ENCODE data around the gene SPATA16.

Gene SPATA16

DNA sequence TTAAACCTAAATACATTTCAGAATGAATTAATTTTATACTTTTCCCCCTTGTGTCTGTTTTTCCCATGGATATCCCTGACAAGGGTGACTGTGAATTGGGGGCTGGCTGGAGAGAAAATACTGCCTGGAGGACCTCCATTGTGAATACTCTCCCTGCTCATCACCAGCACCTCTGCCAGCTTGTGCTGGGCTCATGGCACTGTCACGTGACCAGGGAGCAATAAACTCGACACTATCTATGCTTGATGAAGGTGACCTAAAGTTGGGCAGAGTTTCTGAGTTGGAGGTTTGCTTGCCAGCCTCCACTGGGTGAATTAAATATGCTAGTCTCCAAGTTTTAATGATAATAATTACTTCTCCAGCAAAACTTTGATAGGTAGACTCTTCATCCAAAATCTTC is 189.5 kb downstream of the SPATA16 start:
- DNase-seq (ENCODE audit: low spot score): no peak

DNA sequence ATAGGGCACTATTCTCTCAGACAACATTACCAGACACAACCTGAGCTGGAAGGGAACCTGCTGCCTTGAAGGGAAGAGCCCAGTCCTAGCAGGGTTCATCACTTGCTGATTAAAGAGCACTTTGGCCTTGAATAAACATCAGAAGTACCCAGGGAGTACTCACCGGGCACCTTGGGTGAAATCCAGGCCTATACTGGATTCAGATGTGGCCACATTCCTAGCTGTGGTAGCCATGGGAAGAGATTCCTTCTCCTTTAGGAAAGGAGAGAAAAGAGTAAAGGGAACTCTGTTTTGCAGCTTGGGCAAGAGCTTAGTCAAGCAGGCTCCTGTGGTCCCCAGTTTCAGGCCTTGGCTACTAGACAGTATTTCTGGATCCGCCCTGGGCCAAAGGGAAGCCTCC is 195.0 kb downstream of the SPATA16 start:
- DNase-seq (ENCODE audit: low spot score): no peak

DNA sequence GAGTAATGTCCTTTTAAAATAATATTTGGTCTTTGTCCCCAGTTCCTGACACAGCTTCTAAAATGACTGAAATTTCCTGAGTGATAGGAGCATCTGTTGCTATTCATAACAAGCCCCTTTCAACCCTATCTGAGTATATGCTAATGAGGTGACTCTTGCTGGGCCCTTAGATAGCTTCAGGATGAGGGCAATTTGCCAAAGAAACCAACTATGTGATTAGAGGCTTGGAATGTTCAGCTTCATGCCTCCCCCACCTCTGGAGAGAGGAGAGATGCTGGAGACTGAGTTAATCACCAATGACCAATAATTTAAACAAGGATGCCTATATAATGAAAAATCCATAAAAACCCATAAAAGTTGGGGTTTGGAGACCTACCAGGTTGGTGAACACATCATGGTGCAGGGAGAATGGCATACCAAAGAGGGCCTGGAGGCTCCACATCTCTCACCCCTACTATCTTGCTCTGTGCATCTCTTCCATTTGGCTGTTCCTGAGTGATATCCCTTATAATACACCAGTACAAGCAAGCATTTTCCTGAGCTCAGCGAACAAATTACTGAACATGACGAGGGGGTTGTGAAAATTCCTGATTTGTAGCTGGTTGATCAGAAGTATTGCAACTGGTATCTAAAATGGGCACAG is 201.3 kb downstream of the SPATA16 start:
- no peak for DNase-seq (ENCODE audit: low spot score)

- no peak for DNase-seq (ENCODE audit: low spot score)
Observed at GRCh38 chr3:172938788-172939187, 202.2 kb downstream of the SPATA16 start.

GRCh38 chr3:172931746-172932285 is 209.2 kb downstream of the SPATA16 start:
- DNase-seq (ENCODE audit: low spot score): no peak

DNA sequence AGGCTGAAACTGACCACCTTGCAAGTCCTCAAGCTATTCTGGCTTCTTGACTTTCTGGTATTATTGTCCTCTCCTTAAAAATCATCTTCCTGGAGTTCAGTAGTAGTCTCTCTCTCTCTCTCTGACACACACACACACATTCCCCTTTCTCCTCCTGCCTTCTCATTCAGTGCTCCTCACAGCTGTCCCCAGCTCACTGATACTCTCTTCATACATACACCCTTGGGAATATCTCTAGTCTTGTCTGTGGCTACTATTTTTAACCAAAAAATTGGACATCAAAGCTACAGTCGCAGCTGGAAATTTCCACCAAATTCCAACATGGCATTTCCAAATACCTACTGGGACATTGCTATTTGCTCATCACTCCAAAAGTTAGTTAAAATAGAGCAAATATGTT is 211.6 kb downstream of the SPATA16 start:
- no peak for DNase-seq (ENCODE audit: low spot score)

- DNase-seq (ENCODE audit: low spot score): no peak
Observed at GRCh38 chr3:172924546-172924945, 216.5 kb downstream of the SPATA16 start.

DNA sequence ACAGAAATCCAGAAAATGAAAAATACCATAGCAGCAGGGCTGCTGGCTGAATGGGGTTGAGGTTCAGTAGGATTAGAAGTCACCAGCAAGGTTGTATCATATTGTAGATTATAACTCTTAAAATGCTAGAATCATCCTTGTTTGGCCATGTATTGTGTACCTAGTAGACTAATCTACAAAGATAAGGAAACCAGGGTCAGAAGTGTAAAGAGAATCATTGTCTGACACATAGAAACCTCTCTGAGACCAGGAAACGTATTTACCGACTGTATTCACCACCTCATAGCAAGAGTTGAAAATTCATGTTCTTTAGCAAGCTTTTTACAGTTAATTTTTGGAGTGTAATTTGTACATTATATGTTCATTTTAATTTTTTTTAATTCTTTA is 221.7 kb downstream of the SPATA16 start:
- DNase-seq (ENCODE audit: low spot score): no peak

- no peak for DNase-seq (ENCODE audit: low spot score)
Observed at GRCh38 chr3:172918568-172919296, 222.3 kb downstream of the SPATA16 start.

GRCh38 chr3:172918165-172918564 is 222.9 kb downstream of the SPATA16 start:
- no peak for DNase-seq (ENCODE audit: low spot score)

DNA sequence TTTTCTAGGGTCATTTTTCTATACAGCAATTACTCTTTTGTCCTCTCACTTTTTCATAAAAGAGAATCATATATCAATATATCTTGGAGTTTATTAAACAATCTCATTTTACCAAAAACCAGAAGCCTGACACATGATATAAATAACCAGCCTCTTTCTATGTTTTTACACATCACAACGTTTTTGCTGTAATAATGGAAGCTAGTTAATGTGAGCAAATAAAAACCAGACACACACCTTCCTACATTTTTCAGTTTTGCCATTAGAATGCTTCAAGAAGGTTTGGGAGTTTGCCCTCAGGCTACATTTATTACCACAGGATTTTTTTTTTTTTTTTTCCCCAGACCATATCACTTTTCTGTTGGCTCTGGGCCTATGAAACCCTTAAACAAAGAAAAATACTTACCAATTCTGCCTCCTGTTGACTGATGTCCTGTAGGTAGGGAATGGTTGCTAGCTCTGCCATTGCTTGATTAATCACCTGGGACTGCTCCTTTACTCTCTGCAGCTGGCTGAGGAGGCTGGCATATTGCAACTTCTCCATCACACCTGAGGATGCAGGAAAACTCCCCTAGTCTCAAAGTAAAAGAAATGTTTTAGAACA is 225.0 kb downstream of the SPATA16 start:
- DNase-seq (ENCODE audit: low spot score): no peak

DNA sequence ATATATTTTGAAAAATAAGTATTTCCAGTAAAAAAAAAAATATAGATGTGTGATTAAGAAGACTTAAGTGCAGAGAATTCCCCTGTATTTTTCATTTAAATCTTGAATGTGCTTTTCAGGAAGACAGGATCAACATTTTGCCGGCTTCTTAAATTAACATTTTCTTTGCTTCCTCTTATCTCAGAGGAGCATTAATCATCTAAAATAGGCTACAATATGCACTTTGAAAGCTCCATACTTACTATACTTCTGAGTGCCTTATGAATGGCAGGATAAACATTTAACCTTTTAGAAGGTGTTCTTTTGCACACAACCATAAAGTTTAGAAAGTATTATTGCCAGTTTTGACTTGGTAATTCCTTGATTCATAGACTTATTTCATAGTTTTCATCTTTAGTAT is 226.2 kb downstream of the SPATA16 start:
- no peak for DNase-seq (ENCODE audit: low spot score)

- DNase-seq (ENCODE audit: low spot score): no peak
Observed at GRCh38 chr3:172913911-172914655, 227.0 kb downstream of the SPATA16 start.

DNA sequence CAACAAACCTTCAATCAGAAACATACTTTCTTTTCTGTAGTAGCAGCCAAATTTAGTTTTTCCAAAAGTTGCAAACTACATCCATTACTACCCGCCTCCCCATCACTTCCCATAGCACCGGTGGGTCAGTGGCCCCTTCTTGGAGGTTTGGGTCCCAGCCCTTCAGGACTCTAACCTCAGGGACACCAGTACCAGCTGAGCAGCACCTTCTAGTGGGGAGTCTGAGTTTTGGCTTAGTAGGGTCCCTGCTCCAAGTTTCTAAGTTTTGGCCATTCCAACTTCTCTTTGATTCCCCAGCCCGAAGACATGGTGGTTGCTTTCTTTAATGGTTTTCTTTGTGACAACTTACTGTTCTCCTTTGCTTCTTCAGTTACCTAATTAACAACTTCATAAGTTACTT is 229.9 kb downstream of the SPATA16 start:
- DNase-seq (ENCODE audit: low spot score): no peak

- no peak for DNase-seq (ENCODE audit: low spot score)
Observed at GRCh38 chr3:172908771-172909270, 232.2 kb downstream of the SPATA16 start.

DNA sequence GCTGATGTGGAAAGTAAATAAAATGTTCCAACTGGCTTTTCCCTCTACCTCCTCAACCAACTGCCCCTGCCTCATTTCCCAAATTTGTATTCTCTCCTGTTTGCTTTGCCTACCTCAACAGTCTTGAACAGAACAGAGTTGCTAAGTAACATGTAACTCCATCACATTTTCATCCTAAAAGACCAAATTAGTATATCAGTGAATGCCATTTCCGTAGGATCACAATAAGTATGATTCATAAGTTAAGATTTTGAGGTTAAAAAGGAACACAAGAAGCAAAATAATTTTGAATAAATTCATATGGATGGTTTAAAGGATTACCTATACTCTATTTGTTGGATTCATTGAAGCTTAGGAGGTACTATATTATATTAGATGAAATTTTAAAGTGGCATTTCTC is 235.6 kb downstream of the SPATA16 start:
- no peak for DNase-seq (ENCODE audit: low spot score)

GRCh38 chr3:172904711-172905373 is 236.2 kb downstream of the SPATA16 start:
- DNase-seq (ENCODE audit: low spot score): no peak

GRCh38 chr3:172903642-172904320 is 237.3 kb downstream of the SPATA16 start:
- DNase-seq (ENCODE audit: low spot score): no peak

GRCh38 chr3:172892158-172892557 is 248.9 kb downstream of the SPATA16 start:
- no peak for DNase-seq (ENCODE audit: low spot score)

- DNase-seq (ENCODE audit: low spot score): no peak
Observed at GRCh38 chr3:172885704-172886103, 255.3 kb downstream of the SPATA16 start.

DNA sequence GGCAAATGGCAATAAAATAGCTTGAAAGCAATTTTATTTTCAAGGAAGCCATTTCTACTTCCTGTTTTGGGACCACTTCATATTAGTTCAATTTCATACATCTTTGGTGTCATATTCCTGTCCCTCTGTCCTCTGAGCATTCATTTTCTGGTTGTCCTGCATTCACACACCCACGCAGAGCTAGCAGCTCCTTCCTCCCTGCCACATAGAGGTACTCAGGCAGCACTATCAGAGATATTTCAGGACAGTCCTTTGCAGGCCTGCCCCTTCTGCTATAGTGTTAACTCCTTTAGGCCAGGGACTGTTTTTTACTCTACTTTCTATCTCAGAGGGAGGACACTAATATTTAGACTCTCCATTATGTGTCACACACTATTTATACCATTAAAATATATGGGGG is 258.5 kb downstream of the SPATA16 start:
- no peak for DNase-seq (ENCODE audit: low spot score)
